Ovary (tissue), 3 donors: ENCODE measurements around the gene NMT2.

ENCODE experiments used
- CTCF ChIP-seq, 3 donors: fragments of 450-650 bp in 2 of 3; fragments of 200-600 bp in 1 of 3; IDR thresholded peaks; one replicate each; pipeline versions ENCODE4 v1.5.1 to v1.8.0; 2016 to 2022; ENCODE audit warnings: antibody characterized with exemption in 3 of 3, mild to moderate bottlenecking in 1 of 3
- EP300 ChIP-seq: sonication (generic); formaldehyde crosslinking; IDR thresholded peaks from one replicate; pipeline ENCODE4 v1.6.1; 2017; ENCODE audit warnings: antibody characterized with exemption
- POLR2A ChIP-seq: fragments of 450-650 bp; IDR thresholded peaks from one replicate; pipeline ENCODE4 v1.6.1; 2017; ENCODE audit warnings: antibody characterized with exemption, mild to moderate bottlenecking, moderate library complexity
- donor health status: DM: no; HTN: no; CAD: no.

- no peak for TF ChIP-seq CTCF (IDR thresholded peaks at IDR 0.05)
- no peak for TF ChIP-seq POLR2A
- TF ChIP-seq EP300: no peak
These were observed 84.6 kb downstream of the NMT2 start for GRCh38 chr10:15083674-15084501.
